GDM1 (cell line): ENCODE measurements around the gene FCHSD2.
"Not testable (repeated sequence)": the region's sequence is repeated elsewhere in the genome, so short reads cannot be mapped to it uniquely, and the experiment has no call there.

Experiments used
- DNase-seq: peaks from one replicate; lab custom pipeline; 2025; lab: John Stamatoyannopoulos, UW

FCHSD2 gene

GRCh38 chr11:73058989-73059674, 83.0 kb downstream of the FCHSD2 start:
- no peak for DNase-seq

GRCh38 chr11:73055655-73056354, 86.3 kb downstream of the FCHSD2 start:
- no peak for DNase-seq

GRCh38 chr11:73055002-73055401, 87.1 kb downstream of the FCHSD2 start:
- DNase-seq: no peak

GRCh38 chr11:73053964-73054363, 88.2 kb downstream of the FCHSD2 start:
- DNase-seq: no peak

GRCh38 chr11:73048446-73048845, 93.7 kb downstream of the FCHSD2 start:
- DNase-seq: no peak

- peak; percentile 3 for DNase-seq
These were observed 94.2 kb downstream of the FCHSD2 start for GRCh38 chr11:73047773-73048371.

GRCh38 chr11:73040046-73040445, 102.1 kb downstream of the FCHSD2 start:
- DNase-seq: no peak

GRCh38 chr11:73034777-73035176, 107.3 kb downstream of the FCHSD2 start:
- no peak for DNase-seq

- no peak for DNase-seq
These were observed 107.8 kb downstream of the FCHSD2 start for GRCh38 chr11:73034331-73034730.

- DNase-seq: no peak
These were observed 112.0 kb downstream of the FCHSD2 start for GRCh38 chr11:73030130-73030529.

GRCh38 chr11:73029403-73029802, 112.7 kb downstream of the FCHSD2 start:
- no peak for DNase-seq

- DNase-seq: no peak
These were observed 113.5 kb downstream of the FCHSD2 start for GRCh38 chr11:73028611-73029010.

GRCh38 chr11:73027840-73028239, 114.3 kb downstream of the FCHSD2 start:
- not testable (repeated sequence) for DNase-seq

GRCh38 chr11:73024639-73025038, 117.5 kb downstream of the FCHSD2 start:
- DNase-seq: no peak

GRCh38 chr11:73019996-73020395, 122.1 kb downstream of the FCHSD2 start:
- DNase-seq: no peak

GRCh38 chr11:73019449-73019848, 122.7 kb downstream of the FCHSD2 start:
- no peak for DNase-seq

- DNase-seq: no peak
These were observed 123.3 kb downstream of the FCHSD2 start for GRCh38 chr11:73018856-73019255.

- no peak for DNase-seq
These were observed 124.9 kb downstream of the FCHSD2 start for GRCh38 chr11:73017024-73017751.

GRCh38 chr11:73013021-73013420, 129.1 kb downstream of the FCHSD2 start:
- no peak for DNase-seq

GRCh38 chr11:73012121-73012863, 129.8 kb downstream of the FCHSD2 start:
- no peak for DNase-seq

- DNase-seq: no peak
These were observed 130.8 kb downstream of the FCHSD2 start for GRCh38 chr11:73011126-73011817.
